Thyroid gland (tissue), 4 donors: ENCODE results near the gene SNAPC4.

Experiments
- CTCF ChIP-seq, 6 experiments: fragments of 200-600 bp in 3 of 6; fragments of 450-650 bp in 3 of 6; sonication (generic) in 3 of 6; IDR thresholded peaks; one replicate each; pipeline ENCODE4 v1.5.1; 2016 to 2019; ENCODE audit warnings: antibody characterized with exemption in 6 of 6, mild to moderate bottlenecking in 2 of 6, inconsistent platforms in 1 of 6, moderate library complexity in 1 of 6
- POLR2A ChIP-seq, 2 donors: fragments of 450-650 bp; IDR thresholded peaks; one replicate each; pipeline ENCODE4 v1.6.1; 2017; ENCODE audit warnings: antibody characterized with exemption in 2 of 2, mild to moderate bottlenecking in 2 of 2, moderate library complexity in 1 of 2

GRCh38 chr9:136395020-136395340, 5.0 kb downstream of the SNAPC4 start:
- no peak for TF ChIP-seq POLR2A (IDR thresholded peaks at IDR 0.05)
- TF ChIP-seq CTCF (IDR thresholded peaks at IDR 0.05): no peak
